ENCODE results near the gene TRIO.

TRIO gene

DNA sequence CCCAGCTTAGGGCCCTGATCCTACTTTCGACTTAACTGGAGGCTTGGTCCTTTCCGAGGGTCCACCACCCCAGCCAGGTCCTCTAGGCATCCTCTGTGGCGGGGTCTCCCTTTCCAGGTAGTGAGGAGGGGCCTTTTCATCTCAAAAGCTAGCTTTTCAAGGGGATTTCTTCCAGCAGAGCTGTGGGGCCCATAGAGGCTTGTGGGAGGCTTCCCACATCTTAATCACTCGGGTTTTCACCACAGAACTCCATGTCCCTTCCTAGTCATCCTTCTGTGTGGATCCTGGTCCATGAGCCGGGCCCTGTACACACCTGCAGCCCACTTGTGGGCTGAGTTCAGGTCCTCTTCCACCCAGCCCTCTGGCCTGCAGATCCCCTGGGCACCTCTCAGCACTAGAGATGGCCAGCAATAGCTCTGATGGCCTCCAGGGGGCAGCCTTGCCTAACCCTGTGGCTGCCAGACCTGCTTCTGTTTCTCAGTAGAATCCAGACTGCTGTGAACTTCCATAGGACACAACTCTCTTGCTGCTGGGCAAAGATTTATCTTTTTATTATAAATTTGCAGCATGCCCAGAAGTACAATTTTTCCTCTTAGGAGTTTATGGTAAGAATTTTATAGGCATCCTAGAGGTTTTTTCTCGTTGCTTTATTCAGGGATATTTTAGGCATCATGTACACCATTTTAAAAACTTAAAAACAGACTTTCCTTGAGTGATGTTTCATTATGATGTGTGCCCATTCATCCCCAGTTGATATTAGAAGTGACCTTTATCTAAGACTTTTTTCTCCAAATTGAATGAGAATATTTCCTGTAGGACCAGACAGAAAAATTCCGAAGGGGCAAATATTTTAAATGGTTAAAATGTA, 208.9 kb downstream of the TRIO start:
- TF ChIP-seq, protein P1, sequence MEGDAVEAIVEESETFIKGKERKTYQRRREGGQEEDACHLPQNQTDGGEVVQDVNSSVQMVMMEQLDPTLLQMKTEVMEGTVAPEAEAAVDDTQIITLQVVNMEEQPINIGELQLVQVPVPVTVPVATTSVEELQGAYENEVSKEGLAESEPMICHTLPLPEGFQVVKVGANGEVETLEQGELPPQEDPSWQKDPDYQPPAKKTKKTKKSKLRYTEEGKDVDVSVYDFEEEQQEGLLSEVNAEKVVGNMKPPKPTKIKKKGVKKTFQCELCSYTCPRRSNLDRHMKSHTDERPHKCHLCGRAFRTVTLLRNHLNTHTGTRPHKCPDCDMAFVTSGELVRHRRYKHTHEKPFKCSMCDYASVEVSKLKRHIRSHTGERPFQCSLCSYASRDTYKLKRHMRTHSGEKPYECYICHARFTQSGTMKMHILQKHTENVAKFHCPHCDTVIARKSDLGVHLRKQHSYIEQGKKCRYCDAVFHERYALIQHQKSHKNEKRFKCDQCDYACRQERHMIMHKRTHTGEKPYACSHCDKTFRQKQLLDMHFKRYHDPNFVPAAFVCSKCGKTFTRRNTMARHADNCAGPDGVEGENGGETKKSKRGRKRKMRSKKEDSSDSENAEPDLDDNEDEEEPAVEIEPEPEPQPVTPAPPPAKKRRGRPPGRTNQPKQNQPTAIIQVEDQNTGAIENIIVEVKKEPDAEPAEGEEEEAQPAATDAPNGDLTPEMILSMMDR (IDR thresholded peaks at IDR 0.05; ENCODE audit: insufficient read depth, missing control alignments), result peak; percentile 94
- DNase-seq (ENCODE audit: insufficient read length, low spot score), result peak; percentile 37

DNA sequence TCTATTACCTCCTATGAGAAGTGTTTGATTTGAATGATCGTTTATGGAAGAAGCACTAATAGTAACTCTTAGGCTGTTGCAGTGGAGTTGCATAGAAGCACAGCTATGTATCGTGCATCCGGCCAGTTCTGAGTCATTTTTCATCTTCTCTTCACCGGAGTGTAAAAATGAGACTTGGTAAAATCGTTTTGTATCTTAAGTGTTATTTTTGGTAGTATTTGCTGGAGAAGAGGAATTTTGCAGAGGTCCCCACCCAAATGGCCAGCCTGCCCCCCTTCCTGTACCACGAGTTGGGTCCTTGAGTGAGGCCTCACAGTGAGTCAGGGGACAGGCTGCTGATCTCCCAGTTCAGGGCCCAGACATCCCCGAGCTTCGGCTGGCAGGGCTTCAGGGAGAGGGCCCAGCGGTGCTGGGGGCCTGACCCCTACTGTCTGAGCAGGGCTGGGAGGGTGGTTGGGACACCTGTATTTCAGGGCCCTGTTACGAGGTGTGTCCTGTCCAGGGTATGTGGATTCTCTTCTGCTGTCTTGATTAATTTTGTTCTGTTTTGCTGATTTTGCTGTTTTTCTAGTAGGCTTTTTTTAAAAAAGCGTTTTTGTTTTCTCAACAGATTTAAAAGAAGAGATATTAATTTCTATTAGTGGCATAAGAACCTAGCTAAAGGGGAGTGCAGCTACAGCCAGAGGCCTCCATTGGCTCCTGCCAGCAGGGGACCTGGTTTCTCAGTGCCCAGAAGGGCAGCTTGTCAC, 210.8 kb downstream of the TRIO start:
- FAIRE-seq (no peak), DNase-seq (ENCODE audit: insufficient read length, low spot score) (no peak)
- TF ChIP-seq, protein P1 (IDR thresholded peaks at IDR 0.05; ENCODE audit: insufficient read depth, missing control alignments), result no peak

More for the DNA sequence above, 208.9 kb downstream of the TRIO start:
- no peak for FAIRE-seq

DNA sequence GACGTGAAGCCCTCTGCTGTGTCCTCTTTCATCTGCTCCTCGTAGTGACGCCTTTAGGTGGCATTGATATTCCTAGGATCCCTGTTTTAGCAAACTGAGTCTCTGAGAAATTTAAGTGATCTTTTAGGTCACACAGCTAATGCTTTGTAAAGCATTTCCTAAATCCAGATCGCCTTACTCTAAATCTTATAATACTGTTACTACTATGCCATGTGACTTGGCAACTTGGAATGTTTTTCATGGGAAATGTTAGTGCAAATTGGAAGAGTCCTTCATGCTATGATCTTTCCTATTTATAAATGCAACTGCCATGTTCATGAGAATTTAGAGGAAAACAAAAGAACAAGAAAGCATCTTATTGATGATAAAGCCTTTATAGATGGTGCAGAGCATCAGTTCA, 212.2 kb downstream of the TRIO start:
- FAIRE-seq (no peak), DNase-seq (ENCODE audit: insufficient read length, low spot score) (no peak)
- TF ChIP-seq, protein P1 (IDR thresholded peaks at IDR 0.05; ENCODE audit: insufficient read depth, missing control alignments), result no peak

DNA sequence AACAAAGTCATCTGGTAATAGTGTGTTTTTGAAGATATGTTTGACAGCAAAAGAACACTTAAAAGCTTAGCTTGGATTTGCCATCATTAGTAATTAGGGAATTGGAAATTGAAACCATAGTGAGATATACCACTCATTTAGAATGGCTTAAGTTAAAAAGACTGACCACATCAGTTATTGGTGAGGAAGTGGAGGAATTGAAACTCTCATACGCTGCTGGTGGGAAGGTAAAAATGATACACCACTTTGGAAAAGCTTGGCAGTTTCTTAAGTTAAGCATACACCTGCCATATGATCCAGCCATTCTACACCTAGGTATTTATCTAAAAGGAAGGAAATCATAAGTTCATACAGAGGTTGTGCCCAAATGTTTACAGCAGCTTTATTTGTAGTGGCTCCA, 213.2 kb downstream of the TRIO start:
- TF ChIP-seq, protein P1 (IDR thresholded peaks at IDR 0.05; ENCODE audit: insufficient read depth, missing control alignments), result no peak
- FAIRE-seq, result no peak
- no peak for DNase-seq (ENCODE audit: insufficient read length, low spot score)

DNA sequence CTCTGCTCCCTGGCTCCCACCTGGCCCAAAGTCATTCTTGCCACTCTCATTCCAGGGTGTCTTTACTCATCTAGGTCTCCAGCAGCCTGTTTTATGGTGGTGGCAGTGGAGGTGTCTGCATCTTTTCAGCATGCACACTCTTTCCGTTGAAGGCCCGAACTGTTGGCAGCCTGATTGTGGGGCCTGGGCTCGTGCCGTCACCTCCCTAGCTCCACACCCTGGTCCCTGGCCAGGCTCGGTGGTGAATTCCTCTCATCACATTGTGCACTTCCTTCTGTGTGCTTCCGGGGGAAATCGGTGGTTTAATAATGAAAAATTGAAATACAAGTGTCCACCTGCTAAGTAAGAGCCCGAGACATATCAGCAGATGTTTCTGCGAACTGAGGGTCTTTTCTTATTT, 214.3 kb downstream of the TRIO start:
- FAIRE-seq (no peak), DNase-seq (ENCODE audit: insufficient read length, low spot score) (no peak)
- TF ChIP-seq, protein P1 (IDR thresholded peaks at IDR 0.05; ENCODE audit: insufficient read depth, missing control alignments), result no peak

DNA sequence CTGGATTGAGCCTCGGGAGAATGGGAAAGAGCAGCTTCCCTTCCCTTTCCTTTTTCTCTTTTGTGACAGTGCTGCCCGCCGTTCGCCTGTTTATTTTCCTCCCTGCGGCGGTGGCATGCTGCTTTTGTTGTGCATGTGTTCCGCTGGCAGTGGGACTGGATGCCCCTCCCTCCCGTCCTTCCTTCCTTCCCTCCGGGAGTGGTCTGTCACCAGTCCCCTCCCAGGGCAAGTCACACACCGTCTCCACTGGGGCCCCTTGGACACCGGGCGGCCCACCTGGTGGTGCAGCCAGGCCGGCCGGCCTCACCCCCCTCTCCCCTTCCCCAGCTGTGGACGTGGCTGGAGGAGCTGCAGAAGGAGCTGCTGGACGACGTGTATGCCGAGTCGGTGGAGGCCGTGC, 214.7 kb downstream of the TRIO start:
- DNase-seq (ENCODE audit: insufficient read length, low spot score) (no peak), FAIRE-seq (no peak)
- TF ChIP-seq, protein P1 (IDR thresholded peaks at IDR 0.05; ENCODE audit: insufficient read depth, missing control alignments), result no peak

Measured in D721Med (cell line).